ENCODE measurements around the gene AKR1D1. TPM values are rescaled to one million over a fixed set of nuclear protein-coding genes. Genes with fewer than 3 reads are reported as not detected.

AKR1D1 gene
- total RNA-seq, 2 experiments from 2014 or later, result not detected

- H3K27me3 Mint-ChIP-seq, result peaks cover 9% of the 10 kb centered on the region
- TF ChIP-seq CTCF (IDR thresholded peaks at IDR 0.05), result no peak
- H3K4me1 Mint-ChIP-seq (ENCODE audit: low read depth), result no peaks in the 10 kb centered on the region
- H3K36me3 Mint-ChIP-seq (ENCODE audit: low read depth), result no peaks in the 10 kb centered on the region
- CTCF ChIA-PET, result interaction anchor here (0.8 kb wide), 1 partner anchor 44 kb away, joined by 5 read pairs; no protein-coding TSS in a partner anchor
- POLR2A ChIA-PET, result no interaction called here
- H3K27ac Mint-ChIP-seq, result no peak overlapping the region
- no peak for ATAC-seq
- H3K9me3 Mint-ChIP-seq, result no peaks in the 10 kb centered on the region
- intact Hi-C loops (cut with micrococcal nuclease), result no loop called here
- no peak for DNase-seq
- no peak overlapping the region for H3K4me3 Mint-ChIP-seq
These were observed 11.4 kb upstream of the AKR1D1 start for GRCh38 chr7:138064856-138065357.

GRCh38 chr7:138065827-138066226 lies 10.4 kb upstream of the AKR1D1 start:
- no peak for TF ChIP-seq CTCF (IDR thresholded peaks at IDR 0.05)
- no peak overlapping the region for H3K4me3 Mint-ChIP-seq
- ATAC-seq (no peak), DNase-seq (no peak)
- no peaks in the 10 kb centered on the region for H3K9me3 Mint-ChIP-seq
- peaks cover 9% of the 10 kb centered on the region for H3K27me3 Mint-ChIP-seq
- no peaks in the 10 kb centered on the region for H3K4me1 Mint-ChIP-seq (ENCODE audit: low read depth)
- ChIA-PET POLR2A (interaction anchor here (1.2 kb wide), 1 partner anchor 46 kb away, joined by 5 read pairs; no protein-coding TSS in a partner anchor), CTCF (no interaction called here)
- intact Hi-C loops (cut with micrococcal nuclease), result no loop called here
- no peaks in the 10 kb centered on the region for H3K36me3 Mint-ChIP-seq (ENCODE audit: low read depth)
- no peak overlapping the region for H3K27ac Mint-ChIP-seq

GRCh38 chr7:138066954-138067394 lies 9.3 kb upstream of the AKR1D1 start:
- no peak for TF ChIP-seq CTCF (IDR thresholded peaks at IDR 0.05)
- no peak for ATAC-seq
- no peak overlapping the region for H3K4me3 Mint-ChIP-seq
- peaks cover 9% of the 10 kb centered on the region for H3K27me3 Mint-ChIP-seq
- no peak overlapping the region for H3K27ac Mint-ChIP-seq
- intact Hi-C loops (cut with micrococcal nuclease), result no loop called here
- H3K9me3 Mint-ChIP-seq, result no peaks in the 10 kb centered on the region
- POLR2A ChIA-PET, result interaction anchor here (1.2 kb wide), 1 partner anchor 44 kb away, joined by 5 read pairs; no protein-coding TSS in a partner anchor
- no peaks in the 10 kb centered on the region for H3K36me3 Mint-ChIP-seq (ENCODE audit: low read depth)
- H3K4me1 Mint-ChIP-seq (ENCODE audit: low read depth), result no peaks in the 10 kb centered on the region
- CTCF ChIA-PET, result no interaction called here
- DNase-seq, result no peak

- ATAC-seq, result no peak
- no peak for TF ChIP-seq CTCF (IDR thresholded peaks at IDR 0.05)
- CTCF ChIA-PET, result no interaction called here
These were observed 8.5 kb upstream of the AKR1D1 start for GRCh38 chr7:138067774-138068173.

GRCh38 chr7:138070908-138071307 lies 5.4 kb upstream of the AKR1D1 start:
- H3K4me1 Mint-ChIP-seq (ENCODE audit: low read depth), result no peaks in the 10 kb centered on the region
- no peaks in the 10 kb centered on the region for H3K36me3 Mint-ChIP-seq (ENCODE audit: low read depth)
- TF ChIP-seq CTCF (IDR thresholded peaks at IDR 0.05), result no peak
- CTCF ChIA-PET, result no interaction called here
- POLR2A ChIA-PET, result no interaction called here
- ATAC-seq (no peak), DNase-seq (no peak)
- peaks cover 4% of the 10 kb centered on the region for H3K9me3 Mint-ChIP-seq
- no peak overlapping the region for H3K27ac Mint-ChIP-seq
- H3K4me3 Mint-ChIP-seq, result no peak overlapping the region
- H3K27me3 Mint-ChIP-seq, result peaks cover 3% of the 10 kb centered on the region
- intact Hi-C loops (cut with micrococcal nuclease), result no loop called here

More at GRCh38 chr7:138067774-138068173, 8.5 kb upstream of the AKR1D1 start:
- intact Hi-C loops (cut with micrococcal nuclease), result no loop called here
- no peak overlapping the region for H3K4me3 Mint-ChIP-seq
- H3K27me3 Mint-ChIP-seq, result peaks cover 6% of the 10 kb centered on the region
- no peak overlapping the region for H3K27ac Mint-ChIP-seq
- no peak for DNase-seq
- H3K4me1 Mint-ChIP-seq (ENCODE audit: low read depth), result no peaks in the 10 kb centered on the region
- POLR2A ChIA-PET, result no interaction called here
- no peaks in the 10 kb centered on the region for H3K36me3 Mint-ChIP-seq (ENCODE audit: low read depth)
- no peaks in the 10 kb centered on the region for H3K9me3 Mint-ChIP-seq

All from activated CD8-positive, alpha-beta T cell treated with anti-CD3 and anti-CD28 coated beads for 36 hours (primary cell).